ENCODE measurements around the gene C14orf93. TPM values are rescaled to one million over a fixed set of nuclear protein-coding genes. Genes with fewer than 3 reads are reported as not detected.
A peak's percentile ranks its signal among the peaks of the same experiment; 100 is the strongest.
"Not testable (repeated sequence)": the region's sequence is repeated elsewhere in the genome, so short reads cannot be mapped to it uniquely, and the experiment has no call there.

The C14orf93 gene
- total RNA-seq, 2 experiments from 2014 or later, result 7.6 to 8.4 TPM

GRCh38 chr14:23006544-23007419 lies 3.2 kb downstream of the C14orf93 start:
- H3K27ac ChIP-seq (ENCODE audit: low read depth in 1 of 2, low read length in 2 of 2), result peak overlapping the region; percentile 83 to 84
- no peaks in the 10 kb centered on the region for H3K27me3 Mint-ChIP-seq
- no peaks in the 10 kb centered on the region for H3K9me3 Mint-ChIP-seq
- DNase-seq (peak; percentile 92 to 99 (median 96)), ATAC-seq (ENCODE audit: poor library complexity) (peak; percentile 94)
- peaks cover 52% of the 10 kb centered on the region for H3K4me1 Mint-ChIP-seq (ENCODE audit: low read depth)
- H3K36me3 ChIP-seq (ENCODE audit: insufficient read depth, low read length), result no peaks in the 10 kb centered on the region
- peak; percentile 60 for TF ChIP-seq CTCF (IDR thresholded peaks at IDR 0.05)
- ChIA-PET POLR2A (interaction anchor here (0.7 to 3.9 kb wide), 34 partner anchors 9 to 1480 kb away, joined by 3 to 71 read pairs (median 7); partner anchors contain the start of genes ACIN1, AJUBA, C14orf119 and CDH24), CTCF (interaction anchor here (0.5 to 2.9 kb wide), 31 partner anchors 9 to 451 kb away, joined by 3 to 42 read pairs (median 6); partner anchors contain the start of genes ACIN1, C14orf119, CDH24 and HAUS4)
- H3K4me1 ChIP-seq (ENCODE audit: insufficient read depth, low read length), result peaks cover 26% of the 10 kb centered on the region
- peak overlapping the region; percentile 95 for H3K4me3 Mint-ChIP-seq
- peak overlapping the region; percentile 93 for H3K27ac Mint-ChIP-seq
- no peaks in the 10 kb centered on the region for H3K36me3 Mint-ChIP-seq (ENCODE audit: low read depth)
- intact Hi-C loops (cut with DNase I, micrococcal nuclease), result loop anchor here (1.0 to 2.0 kb wide), 4 partner anchors 24 to 50 kb away; partner anchors contain the start of genes AJUBA (in 1 of the 2) and PSMB5 (in 1 of the 2)
- H3K9me3 ChIP-seq (ENCODE audit: control insufficient read depth in 1 of 2, insufficient read depth in 1 of 2, low read length in 2 of 2), result no peaks in the 10 kb centered on the region
- H3K4me3 ChIP-seq (ENCODE audit: low read length), result peak overlapping the region; percentile 80
- H3K27me3 ChIP-seq (ENCODE audit: control insufficient read depth in 1 of 2, insufficient read depth in 2 of 2, low read length in 2 of 2), result no peaks in the 10 kb centered on the region

- H3K4me1 ChIP-seq (ENCODE audit: insufficient read depth, low read length), result peaks cover 26% of the 10 kb centered on the region
- Mint-ChIP-seq H3K9me3 (no peaks in the 10 kb centered on the region), H3K36me3 (ENCODE audit: low read depth) (no peaks in the 10 kb centered on the region), H3K4me3 (peak overlapping the region; percentile 95), H3K27me3 (no peaks in the 10 kb centered on the region), H3K27ac (peak overlapping the region; percentile 93), H3K4me1 (ENCODE audit: low read depth) (peaks cover 52% of the 10 kb centered on the region)
- H3K27me3 ChIP-seq (ENCODE audit: control insufficient read depth in 1 of 2, insufficient read depth in 2 of 2, low read length in 2 of 2), result no peaks in the 10 kb centered on the region
- CTCF ChIA-PET, result interaction anchor here (1.1 to 2.9 kb wide), 25 partner anchors 10 to 436 kb away, joined by 3 to 42 read pairs (median 7); partner anchors contain the start of genes ACIN1, C14orf119, CDH24 and OXA1L
- no peak for TF ChIP-seq CTCF (IDR thresholded peaks at IDR 0.05)
- ATAC-seq (ENCODE audit: poor library complexity) (no peak), DNase-seq (no peak)
- intact Hi-C loops (cut with DNase I, micrococcal nuclease), result loop anchor here (1.0 to 2.0 kb wide), 2 partner anchors 23 to 28 kb away; partner anchors contain the start of genes AJUBA (in 1 of the 2) and PSMB5 (in 1 of the 2)
- H3K9me3 ChIP-seq (ENCODE audit: control insufficient read depth in 1 of 2, insufficient read depth in 1 of 2, low read length in 2 of 2), result no peaks in the 10 kb centered on the region
- POLR2A ChIA-PET, result interaction anchor here (0.7 to 3.9 kb wide), 24 partner anchors 11 to 1480 kb away, joined by 3 to 71 read pairs (median 10); partner anchors contain the start of genes ACIN1, AJUBA, C14orf119 and CDH24
- peak overlapping the region; percentile 80 for H3K4me3 ChIP-seq (ENCODE audit: low read length)
- H3K36me3 ChIP-seq (ENCODE audit: insufficient read depth, low read length), result no peaks in the 10 kb centered on the region
- peak overlapping the region; percentile 83 to 84 for H3K27ac ChIP-seq (ENCODE audit: low read depth in 1 of 2, low read length in 2 of 2)
Measured at GRCh38 chr14:23006188-23006534, 3.8 kb downstream of the C14orf93 start.

DNA sequence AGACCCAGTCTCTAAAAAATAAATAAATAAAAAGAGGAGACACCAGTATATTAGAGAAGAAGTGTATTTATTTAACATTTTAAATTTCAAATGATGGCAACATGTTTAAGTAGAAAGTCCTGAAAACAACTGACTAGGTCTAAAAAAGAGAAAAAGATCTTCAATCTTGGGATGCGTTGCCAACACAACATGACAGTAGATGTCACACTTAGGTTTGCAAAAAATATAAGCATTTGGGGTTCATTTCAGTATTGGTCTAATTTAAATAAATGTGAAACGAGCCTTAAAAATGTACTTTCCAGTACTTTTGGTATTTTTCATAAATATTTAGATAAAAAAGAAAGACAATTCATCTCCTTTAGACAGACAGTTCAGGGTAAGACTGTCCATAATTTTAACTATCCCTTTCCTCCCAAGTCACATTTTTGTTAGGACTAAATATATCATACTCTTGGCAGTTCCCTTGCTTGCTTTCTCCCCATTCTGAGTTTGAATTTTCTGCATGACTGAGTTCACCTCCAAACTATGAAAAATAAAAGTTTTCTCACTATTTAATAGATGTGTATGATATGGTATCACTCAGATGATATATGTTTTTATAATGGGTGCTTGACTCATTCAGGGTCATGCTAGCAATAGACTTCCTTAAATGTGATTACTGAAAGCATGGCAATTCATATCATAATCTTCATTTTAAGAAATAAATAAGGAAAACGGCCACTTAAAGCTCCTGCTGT lies 4.3 kb downstream of the C14orf93 start:
- Histone ChIP-seq H3K27ac (ENCODE audit: low read depth in 1 of 2, low read length in 2 of 2) (no peak overlapping the region), H3K4me3 (ENCODE audit: low read length) (no peak overlapping the region), H3K36me3 (ENCODE audit: insufficient read depth, low read length) (no peaks in the 10 kb centered on the region), H3K9me3 (ENCODE audit: control insufficient read depth in 1 of 2, insufficient read depth in 1 of 2, low read length in 2 of 2) (no peaks in the 10 kb centered on the region), H3K4me1 (ENCODE audit: insufficient read depth, low read length) (peaks cover 26% of the 10 kb centered on the region), H3K27me3 (ENCODE audit: control insufficient read depth in 1 of 2, insufficient read depth in 2 of 2, low read length in 2 of 2) (no peaks in the 10 kb centered on the region)
- Mint-ChIP-seq H3K27me3 (no peaks in the 10 kb centered on the region), H3K9me3 (no peaks in the 10 kb centered on the region), H3K36me3 (ENCODE audit: low read depth) (no peaks in the 10 kb centered on the region), H3K4me1 (ENCODE audit: low read depth) (peaks cover 52% of the 10 kb centered on the region), H3K4me3 (peak overlapping the region; percentile 95), H3K27ac (peak overlapping the region; percentile 93)
- ATAC-seq (ENCODE audit: poor library complexity), result no peak
- intact Hi-C loops (cut with DNase I, micrococcal nuclease), result loop anchor here (1.0 to 2.0 kb wide), 2 partner anchors 23 to 29 kb away; partner anchors contain the start of genes AJUBA (in 1 of the 2) and PSMB5 (in 1 of the 2)
- ChIA-PET CTCF (interaction anchor here (1.4 to 2.9 kb wide), 14 partner anchors 10 to 436 kb away, joined by 4 to 42 read pairs (median 8); partner anchors contain the start of genes ACIN1, C14orf119, CDH24 and PSMB5), POLR2A (interaction anchor here (0.7 to 3.9 kb wide), 19 partner anchors 12 to 1479 kb away, joined by 3 to 71 read pairs (median 10); partner anchors contain the start of genes ACIN1, AJUBA, C14orf119 and CDH24)
- TF ChIP-seq CTCF (IDR thresholded peaks at IDR 0.05), result no peak
- DNase-seq, result no peak

DNA sequence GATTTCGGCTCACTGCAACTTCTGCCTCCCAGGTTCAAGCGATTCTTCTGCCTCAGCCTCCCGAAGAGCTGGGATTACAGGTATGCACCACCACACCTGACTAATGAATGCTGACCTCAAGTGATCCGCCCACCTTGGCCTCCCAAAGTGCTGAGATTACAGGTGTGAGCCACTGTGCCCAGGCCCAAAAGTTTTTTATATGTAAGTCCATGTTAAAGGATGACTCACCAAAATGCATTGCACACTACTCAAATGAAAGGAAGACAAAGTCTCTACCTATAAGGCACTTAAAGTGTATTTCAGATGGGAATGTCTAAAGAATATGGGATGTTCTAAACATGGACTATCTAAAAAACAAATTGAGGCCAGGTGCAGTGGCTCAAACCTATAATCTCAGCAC lies 5.7 kb downstream of the C14orf93 start:
- CTCF ChIA-PET; H3K36me3 Mint-ChIP-seq (ENCODE audit: low read depth); H3K27ac Mint-ChIP-seq; H3K9me3 ChIP-seq (ENCODE audit: control insufficient read depth in 1 of 2, insufficient read depth in 1 of 2, low read length in 2 of 2); H3K4me3 Mint-ChIP-seq; H3K4me3 ChIP-seq (ENCODE audit: low read length); intact Hi-C loops (cut with DNase I, micrococcal nuclease); H3K27me3 ChIP-seq (ENCODE audit: control insufficient read depth in 1 of 2, insufficient read depth in 2 of 2, low read length in 2 of 2); H3K27ac ChIP-seq (ENCODE audit: low read depth in 1 of 2, low read length in 2 of 2); H3K27me3 Mint-ChIP-seq; H3K36me3 ChIP-seq (ENCODE audit: insufficient read depth, low read length); DNase-seq; H3K9me3 Mint-ChIP-seq; ATAC-seq (ENCODE audit: poor library complexity): not testable (repeated sequence)
- peaks cover 41% of the 10 kb centered on the region for H3K4me1 Mint-ChIP-seq (ENCODE audit: low read depth)
- peaks cover 18% of the 10 kb centered on the region for H3K4me1 ChIP-seq (ENCODE audit: insufficient read depth, low read length)
- POLR2A ChIA-PET, result interaction anchor here (0.6 kb wide), 1 partner anchor 54 kb away, joined by 3 read pairs; no protein-coding TSS in a partner anchor

Measured in CD4-positive, alpha-beta T cell (primary cell).